NCI-H2227 (cell line): ENCODE results near the gene CD300LD.
"Not testable (repeated sequence)": the region's sequence is repeated elsewhere in the genome, so short reads cannot be mapped to it uniquely, and the experiment has no call there.

Source experiments
- DNase-seq: peaks from one replicate; lab custom pipeline; 2025; ENCODE audit not compliant: unreplicated experiment; lab: John Stamatoyannopoulos, UW

The CD300LD gene

DNA sequence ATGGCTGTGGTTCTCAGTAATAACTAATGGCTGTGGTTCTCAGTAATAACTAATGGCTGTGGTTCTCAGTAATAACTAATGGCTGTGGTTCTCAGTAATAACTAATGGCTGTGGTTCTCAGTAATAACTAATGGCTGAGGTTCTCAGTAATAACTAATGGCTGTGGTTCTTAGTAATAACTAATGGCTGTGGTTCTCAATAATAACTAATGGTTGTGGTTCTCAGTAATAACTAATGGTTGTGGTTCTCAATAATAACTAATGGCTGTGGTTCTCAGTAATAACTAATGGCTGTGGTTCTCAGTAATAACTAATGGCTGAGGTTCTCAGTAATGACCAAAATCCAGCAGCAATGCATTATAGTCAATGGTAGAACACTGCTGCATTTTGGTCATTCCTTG, 18.4 kb downstream of the CD300LD start:
- DNase-seq: not testable (repeated sequence)

DNA sequence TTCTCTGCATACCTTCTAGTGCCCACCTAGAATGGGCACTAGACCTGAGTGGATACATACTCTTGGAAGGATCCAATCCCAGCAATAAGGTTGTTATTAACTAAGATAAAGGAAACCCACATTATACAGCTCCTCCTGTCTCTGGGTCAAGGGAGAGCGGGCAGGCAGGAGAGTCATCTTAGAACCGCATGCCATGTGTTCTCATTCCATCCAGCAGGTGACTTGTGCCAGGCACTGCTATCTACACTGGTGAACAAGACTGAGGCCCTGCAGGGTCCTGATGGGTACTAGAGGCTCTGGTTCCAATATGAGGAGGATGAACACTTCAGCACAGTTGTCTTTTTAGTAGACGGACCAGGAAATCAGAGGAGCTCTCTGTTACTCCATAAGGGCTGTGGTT, 18.9 kb downstream of the CD300LD start:
- no peak for DNase-seq

DNA sequence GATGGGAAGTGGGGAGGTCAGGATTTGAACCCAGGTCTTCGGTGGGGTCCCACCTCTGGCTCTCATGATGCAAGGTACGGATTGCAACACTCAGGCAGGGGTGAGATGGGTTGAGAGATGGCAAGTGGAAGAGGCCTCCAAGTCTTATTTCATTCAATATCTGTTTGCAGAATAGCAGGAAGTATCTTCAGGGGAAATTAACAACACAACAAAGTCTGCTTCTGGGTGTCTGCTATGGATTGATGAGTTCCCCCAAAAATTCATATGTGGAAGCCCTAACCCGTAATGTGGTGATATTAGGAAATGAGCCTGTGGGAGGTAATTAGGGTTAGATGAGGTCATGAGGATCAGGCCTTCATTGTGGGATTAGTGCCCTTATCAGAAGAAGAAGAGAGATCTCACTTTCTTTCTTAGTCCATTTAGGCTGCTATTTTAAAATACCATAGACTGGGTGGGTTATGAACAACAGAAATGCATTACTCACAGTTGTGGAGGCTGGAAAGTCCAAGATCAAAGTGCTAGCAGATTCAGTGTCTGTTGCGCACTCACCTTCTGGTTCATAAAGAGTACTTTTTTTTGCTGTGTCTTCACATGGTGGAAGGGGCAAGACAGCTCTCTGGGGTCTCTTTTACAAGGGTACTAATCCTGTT, 20.3 kb downstream of the CD300LD start:
- DNase-seq: no peak

DNA sequence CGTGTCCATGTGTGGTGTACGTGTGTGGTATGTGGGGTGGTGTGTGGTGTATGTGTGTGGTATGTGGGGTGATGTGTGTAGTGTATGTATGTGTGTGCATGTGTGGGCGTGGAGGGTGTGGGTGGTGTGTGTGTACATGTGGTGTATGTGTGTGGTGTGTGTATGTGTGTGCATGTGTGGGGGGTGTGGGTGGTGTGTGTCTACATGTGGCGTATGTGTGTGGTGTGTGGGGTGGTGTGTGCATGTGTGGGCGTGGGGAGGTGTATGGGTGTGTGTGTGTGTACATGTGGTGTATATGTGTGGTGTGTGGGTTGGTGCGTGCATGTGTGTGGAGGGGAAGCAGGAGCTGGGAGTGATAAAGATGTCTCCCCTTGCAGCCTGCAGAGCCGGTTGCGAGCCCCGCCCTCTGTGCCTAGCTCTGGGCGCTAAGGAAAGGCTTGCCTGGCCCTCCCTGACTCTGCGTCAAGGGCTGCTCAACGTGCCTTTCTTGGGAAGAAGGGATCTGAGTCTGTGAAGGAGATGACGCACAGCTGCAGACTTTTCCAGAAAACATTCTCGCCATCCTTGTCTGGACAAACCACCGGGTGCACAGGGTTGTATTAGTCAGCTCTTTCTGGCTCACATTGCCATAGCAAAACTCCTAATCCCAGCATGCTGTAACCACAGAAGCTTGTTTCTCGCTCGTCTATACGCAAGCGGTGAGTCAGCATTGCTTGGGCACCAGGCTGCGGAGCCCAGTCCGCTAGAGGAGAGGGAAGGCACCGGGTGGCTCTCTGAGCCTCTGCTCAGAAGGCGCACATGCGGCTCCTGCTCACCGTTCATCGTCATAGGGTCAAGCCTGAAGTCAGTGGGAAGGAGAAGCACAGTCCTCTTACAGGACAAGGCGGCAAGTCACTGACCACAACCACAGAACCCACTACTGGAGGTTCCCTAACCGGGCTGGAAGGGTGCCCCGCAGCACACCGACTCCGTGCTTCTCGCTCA, 22.8 kb downstream of the CD300LD start:
- DNase-seq: peak; percentile 9

DNA sequence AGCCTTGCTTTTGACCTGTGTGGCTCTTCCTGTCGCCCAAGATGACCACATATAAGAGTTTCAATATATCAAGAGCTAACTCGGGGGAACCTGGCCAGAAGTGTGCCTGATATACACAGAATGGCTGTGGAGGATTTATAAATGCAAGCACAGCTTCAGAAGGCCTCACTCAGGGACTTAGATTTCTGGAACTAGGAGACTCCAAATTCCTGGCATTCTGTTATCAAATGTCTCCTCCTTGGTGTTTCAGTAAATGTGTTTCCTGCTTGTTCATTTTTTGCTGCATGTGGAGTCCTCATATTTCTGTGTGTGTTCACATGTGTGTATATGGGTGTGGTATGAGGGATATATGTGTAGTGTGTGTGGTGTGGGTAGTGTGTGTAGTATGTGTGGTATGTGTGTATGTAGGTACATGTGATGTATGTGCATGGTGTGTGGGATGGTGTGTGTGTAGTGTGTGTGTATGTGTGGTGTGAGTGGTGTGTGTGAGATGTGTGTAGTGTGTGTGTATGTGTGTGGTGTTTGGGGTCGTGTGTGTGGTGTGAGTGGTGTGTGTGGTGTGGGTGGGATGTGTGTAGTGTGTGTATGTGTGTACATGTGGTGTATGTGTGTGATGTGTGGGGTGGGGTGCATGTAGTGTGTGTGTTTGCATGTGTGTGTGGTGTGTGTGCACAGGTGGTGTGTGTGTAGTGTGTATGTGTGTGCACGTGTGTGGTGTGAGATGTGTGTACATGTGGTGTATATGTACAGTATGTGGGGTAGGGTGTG, 23.8 kb downstream of the CD300LD start:
- no peak for DNase-seq

DNA sequence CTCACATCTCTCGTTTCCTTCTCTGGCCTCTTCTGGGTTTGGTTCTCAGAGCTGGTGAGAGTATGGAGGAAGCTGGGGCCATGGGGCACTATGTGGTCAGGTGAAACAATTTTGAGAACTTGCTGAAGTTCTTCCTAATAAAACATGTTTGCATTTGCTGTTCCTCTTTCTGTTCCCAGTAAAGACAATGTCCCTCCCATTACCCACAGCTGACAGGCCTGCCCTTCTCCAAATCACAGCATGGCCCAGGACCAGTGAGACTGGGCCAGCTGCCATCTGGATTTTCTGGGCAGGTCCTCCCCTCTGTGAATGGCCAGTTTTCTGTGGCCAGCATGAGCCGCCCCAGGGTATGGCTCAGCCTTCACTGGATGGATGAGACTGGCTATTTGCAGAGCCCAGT, 24.7 kb downstream of the CD300LD start, which contains the start of gene CD300H:
TSS of gene CD300H (minus strand) at position 113 of the 400 bp plus-strand sequence.
- DNase-seq: no peak

DNA sequence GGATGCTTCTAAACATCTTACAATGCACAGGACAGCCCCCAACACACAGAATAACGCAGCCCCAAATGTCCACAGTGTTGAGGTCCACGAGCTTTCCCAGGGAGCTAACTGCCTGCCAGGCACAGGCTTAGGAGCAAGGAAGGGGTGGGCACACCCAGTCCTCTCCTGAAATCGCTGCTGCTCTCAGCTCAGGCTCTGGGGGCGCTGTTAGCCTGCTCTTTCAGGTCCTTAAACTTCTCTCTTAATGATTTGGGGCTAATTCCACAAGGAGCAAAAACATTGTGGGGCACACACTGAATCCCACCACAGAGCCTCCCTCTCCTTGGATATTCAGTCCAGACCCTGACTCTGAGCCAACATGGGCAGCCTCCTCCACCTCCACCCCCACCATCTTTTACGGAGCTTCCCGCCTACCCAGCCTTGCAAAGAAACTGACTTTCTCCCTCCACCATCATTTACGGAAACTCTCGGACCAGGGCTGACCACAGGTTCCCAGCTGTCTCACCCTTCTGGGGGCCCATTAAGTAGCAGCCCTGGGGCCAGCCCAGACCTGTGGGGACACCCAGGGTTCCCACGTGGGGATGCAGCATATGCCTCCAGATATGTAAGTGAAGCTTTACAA, 25.8 kb downstream of the CD300LD start:
- no peak for DNase-seq

DNA sequence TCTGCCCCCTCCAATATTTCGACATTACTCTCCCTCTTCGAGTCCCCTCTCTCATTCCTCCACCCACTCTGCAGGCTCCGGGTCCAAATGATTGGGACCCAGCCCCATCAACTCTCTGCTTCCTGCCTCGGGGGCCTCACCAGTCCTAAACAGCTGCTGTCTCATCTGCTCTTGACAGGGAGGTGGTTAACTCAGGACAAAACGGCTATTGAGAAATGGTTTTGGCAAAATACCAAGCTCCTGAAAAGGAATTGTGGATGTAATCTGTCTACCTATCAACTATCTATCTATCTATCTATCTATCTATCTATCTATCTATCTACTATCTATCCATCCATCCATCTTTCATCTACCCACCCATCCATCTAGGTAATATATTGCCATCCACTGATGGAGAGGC, 27.0 kb downstream of the CD300LD start:
- DNase-seq: no peak

DNA sequence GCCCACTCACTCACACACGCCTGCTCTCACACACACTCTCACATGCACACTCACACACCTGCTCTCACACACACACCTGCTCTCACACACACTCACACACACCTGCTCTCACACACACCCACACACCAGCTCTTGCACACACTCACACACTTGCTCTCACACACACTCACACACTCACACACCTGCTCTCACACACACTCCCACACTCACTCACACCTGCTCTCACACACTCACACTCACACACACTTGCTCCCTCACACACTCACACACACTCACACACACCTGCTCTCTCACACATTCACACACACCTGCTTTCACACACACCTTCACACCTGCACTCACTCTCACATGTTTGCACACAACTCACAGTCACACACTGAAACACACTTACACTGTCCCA, 28.7 kb downstream of the CD300LD start:
- DNase-seq: no peak

DNA sequence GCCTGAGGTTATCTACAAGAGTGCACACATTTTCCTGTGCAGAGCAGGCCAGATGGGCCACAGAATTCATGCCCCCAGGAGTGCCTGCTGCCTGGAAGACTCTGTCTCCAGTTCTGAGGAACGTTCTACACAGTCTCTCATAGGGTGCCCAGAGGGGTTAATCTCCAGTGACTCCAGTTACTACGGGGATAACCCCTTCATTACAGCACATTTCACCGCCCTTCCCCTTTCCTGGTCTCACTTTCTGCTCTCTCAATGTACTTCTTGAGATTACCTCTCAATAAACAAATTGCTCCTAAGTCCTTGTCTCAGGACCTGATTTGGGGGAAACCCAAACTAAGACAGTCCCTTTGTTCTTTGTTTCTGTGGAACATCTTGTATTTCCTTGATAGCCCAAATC, 30.5 kb downstream of the CD300LD start:
- no peak for DNase-seq

DNA sequence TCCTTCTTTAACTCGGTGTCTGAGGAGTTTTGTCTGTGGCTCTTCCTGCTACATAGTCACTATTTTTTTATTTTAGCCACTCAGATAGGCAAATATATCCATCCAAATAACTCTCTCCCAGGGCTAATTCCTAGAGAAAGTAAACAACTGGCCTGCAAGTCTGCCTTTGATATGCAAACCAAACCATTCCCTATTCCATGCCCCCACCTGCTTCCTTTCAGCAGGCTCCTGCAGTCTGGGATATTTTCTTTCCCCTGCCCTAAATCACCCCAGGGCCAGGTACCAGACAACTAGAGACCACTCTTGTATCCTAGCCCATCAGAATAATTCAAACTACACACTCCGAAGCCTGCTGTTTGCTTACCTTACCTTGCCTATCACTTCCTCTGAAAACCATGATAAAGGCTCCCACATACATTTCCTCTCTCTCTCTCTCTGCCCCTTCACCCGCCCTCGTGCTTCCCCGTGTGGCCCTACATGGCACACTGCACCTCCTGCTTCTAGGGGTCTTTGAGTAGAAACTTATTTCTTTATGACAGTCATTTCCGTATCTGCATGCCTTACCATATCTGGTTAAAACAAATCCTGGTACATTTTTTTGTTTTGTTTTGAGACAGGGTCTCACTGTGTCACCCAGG, 33.1 kb downstream of the CD300LD start:
- DNase-seq: no peak

DNA sequence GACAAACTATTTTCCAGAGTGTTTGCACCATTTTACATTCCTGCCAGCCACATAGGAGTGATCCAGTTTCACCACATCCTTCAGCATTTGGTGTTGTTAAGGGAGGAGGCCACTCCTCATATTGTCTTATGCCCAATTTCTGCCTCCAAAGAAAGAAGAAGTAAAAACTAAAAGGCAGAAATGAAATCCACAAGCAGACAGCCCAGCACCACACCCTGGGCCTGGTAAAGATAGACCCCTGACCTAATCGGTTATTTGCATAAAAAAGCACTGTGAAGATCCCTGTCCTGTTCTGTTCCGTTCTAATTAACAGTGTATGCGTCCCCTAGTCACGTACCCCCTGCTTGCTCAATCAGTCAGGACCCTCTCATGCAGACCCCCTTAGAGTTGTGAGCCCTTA, 33.7 kb downstream of the CD300LD start:
- DNase-seq: not testable (repeated sequence)

DNA sequence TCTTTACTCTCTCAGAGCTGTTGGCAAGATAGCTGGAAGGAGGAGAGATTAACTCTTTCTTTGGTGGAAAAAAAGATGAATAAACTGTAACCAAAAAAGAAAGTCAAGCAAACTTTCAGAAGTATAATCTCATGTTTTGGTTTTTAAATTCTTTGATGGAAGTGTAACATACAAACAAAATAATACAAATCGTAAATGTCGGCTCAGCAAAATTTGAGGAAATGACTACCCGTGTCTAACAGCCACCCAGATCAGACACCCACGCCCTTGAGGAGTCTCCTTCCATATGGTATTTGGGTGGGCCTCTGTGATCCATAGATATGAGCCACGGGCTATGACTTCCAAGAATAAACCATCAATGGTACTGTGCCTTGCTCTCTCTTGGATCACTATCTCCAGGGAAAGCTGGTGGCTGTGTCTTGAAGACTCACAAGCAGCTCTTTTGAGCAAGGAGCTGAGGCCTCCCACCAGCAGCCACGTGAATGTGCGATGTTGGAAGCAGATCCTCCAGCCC, 36.6 kb downstream of the CD300LD start:
- DNase-seq: no peak

DNA sequence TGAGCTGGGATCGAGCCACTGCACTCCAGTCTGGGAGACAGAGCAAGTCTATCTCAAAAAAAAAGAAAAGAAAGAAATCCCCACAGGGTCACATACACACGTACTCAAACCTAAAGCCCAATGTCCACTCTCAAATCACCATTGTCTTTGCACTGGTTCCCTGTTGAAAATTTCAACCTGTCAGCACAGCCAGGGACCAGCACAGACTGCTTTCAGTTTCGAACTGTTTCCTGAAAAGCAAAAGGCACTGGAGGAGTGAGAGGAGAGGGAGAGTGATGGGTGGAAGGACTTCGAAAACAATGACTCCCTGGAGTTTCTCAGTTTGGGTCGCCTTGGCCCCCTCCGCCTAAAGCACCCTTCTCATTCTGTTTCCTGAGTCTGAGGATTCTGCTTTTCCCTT, 37.2 kb downstream of the CD300LD start:
- DNase-seq: no peak

DNA sequence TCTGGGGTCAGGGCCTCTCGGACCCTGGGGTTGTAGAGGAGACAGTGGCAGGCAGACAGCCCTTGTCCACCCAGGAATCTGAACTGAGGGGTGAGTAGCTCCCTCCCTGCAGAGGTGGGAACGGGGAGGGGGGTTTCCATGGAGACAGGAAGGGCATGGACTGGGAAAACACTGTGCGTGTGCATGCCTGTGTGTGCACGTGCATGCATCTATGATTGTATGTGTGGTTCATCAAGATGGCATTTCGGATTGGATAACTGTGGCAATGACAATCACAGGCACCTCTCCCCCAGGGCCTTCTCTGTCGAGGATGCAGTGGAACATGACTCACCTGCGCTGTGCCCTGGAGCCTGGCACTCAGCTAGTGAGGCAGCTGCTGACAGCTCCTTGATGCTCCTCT, 40.0 kb downstream of the CD300LD start:
- peak; percentile 46 for DNase-seq

DNA sequence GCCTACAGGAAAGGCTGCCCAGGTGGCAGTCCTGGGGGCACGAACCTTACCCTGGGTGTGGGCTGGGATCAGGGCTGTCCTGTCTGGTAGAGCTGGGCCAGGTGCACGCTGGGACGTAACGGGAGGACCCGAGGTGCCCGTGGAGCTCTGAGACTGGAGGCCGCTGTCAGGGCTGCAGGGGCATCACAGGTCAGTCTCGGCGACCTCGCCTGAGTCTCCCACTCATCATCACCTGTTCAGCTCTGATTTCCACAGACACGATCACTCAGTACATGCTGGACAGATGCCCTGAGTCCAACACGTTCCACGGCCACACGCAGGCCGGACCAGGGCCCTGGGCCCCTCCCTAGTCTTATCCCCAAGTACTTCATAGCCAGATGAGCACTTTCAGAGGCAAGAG, 41.5 kb downstream of the CD300LD start:
- DNase-seq: no peak

DNA sequence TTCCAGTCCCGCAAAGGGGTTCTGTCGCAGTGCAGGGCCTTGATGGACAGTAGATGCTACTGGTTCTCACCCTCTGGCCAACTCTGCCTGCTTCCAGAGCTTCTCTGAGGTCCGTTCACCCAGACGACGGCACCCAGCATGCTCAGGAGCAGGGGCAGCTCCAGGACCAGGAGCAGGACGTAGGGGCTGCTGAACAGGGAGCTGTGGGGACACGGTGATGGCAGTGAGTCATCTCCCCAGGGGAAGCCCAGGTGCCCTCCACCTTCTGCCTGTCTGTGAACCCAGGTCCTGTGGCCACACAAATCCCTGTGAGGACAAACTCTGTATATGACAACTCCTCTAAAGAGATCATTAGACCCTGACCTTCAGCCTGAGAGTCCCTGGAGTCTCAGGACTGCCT, 42.7 kb downstream of the CD300LD start:
- DNase-seq: no peak

DNA sequence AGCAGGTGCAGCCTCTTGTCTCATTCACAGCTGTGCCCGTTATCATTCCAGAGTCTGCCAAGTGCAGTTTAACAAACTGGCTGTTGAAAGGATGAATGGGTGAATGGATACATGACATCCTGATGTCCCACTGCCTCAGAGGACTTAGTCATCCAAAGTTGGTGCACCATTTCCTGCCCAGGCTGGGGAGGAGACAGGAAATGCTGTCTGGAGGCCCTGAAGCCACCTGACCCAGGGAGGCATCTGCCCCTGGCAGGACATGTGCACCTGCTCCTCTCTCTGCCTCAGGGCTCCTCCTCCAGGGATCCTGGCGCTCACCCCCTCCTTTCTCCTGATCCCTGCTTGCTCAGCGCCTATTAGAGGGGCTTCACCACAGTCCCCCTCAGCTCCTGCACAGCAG, 44.3 kb downstream of the CD300LD start:
- no peak for DNase-seq

DNA sequence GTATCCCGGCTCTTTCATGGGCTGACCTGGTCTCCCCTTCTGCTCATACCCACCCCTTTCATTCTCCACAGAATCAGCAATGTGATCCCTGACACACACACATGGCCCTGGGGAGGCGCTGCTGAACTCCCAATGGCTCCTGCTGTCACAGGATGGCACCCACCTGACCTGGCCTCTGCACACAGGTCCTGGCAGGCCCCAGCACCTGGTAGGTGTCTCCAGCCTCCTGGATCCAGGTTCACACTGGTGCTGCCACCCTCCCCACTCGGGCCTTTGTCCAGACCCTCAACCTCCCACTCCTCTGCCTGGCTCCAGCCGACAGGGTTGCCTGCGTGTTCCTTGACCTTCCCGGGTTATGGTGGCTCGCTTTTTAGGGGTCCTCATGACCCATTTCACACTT, 44.8 kb downstream of the CD300LD start:
- DNase-seq: no peak

DNA sequence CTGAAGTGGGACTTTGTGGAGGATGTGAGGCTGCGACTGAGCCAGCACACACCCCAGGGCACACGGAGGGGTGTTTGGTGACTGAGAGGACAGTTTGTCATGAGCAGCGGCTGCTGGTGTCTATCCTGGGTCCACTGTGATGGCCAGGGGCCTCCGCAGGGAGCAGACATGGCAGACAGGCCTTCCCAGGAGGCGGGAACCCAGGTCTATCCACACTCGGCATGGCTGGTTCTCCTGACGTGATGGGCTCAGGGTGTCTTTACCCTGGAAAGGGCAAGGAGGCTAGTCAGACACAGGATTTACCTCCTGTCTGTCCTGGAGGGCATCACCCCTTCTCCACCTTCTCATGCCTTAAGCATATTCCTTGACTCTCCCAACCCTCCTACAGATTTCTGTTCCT, 45.5 kb downstream of the CD300LD start:
- no peak for DNase-seq
